GM21367 (cell line): Measurements from ENCODE around the gene CGREF1.
"Not testable (repeated sequence)": the region's sequence is repeated elsewhere in the genome, so short reads cannot be mapped to it uniquely, and the experiment has no call there.

Experiments used
- ATAC-seq: cut with Tn5 transposase; IDR thresholded peaks from one replicate; pipeline ENCODE4 v1.9.1; 2021; ENCODE audit not compliant: unreplicated experiment

CGREF1 gene

DNA sequence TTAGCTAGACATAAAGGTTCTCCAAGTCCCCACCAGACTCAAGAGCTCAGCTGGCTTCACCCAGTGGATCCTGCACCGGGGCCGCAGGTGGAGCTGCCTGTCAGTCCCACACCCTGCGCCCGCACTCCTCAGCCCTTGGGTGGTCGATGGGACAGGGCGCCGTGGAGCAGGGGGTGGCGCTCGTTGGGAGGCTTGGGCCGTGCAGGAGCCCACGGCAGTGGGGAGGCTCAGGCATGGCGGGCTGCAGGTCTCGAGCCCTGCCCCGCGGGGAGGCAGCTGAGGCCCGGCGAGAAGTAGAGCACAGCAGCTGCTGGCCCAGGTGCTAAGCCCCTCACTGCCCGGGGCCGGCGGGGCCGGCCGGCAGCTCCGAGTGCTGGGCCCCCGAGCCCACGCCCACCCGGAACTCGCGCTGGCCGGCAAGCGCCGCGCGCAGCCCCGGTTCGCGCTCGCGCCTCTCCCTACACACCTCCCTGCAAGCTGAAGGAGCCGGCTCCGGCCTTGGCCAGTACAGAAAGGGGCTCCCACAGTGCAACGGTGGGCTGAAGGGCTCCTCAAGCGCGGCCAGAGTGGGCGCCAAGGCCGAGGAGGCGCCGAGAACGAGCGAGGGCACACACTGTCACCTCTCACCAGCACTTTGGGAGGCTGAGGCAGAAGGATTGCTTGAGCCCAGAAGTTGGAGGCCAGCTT lies 7.4 kb downstream of the CGREF1 start:
- ATAC-seq = not testable (repeated sequence)

DNA sequence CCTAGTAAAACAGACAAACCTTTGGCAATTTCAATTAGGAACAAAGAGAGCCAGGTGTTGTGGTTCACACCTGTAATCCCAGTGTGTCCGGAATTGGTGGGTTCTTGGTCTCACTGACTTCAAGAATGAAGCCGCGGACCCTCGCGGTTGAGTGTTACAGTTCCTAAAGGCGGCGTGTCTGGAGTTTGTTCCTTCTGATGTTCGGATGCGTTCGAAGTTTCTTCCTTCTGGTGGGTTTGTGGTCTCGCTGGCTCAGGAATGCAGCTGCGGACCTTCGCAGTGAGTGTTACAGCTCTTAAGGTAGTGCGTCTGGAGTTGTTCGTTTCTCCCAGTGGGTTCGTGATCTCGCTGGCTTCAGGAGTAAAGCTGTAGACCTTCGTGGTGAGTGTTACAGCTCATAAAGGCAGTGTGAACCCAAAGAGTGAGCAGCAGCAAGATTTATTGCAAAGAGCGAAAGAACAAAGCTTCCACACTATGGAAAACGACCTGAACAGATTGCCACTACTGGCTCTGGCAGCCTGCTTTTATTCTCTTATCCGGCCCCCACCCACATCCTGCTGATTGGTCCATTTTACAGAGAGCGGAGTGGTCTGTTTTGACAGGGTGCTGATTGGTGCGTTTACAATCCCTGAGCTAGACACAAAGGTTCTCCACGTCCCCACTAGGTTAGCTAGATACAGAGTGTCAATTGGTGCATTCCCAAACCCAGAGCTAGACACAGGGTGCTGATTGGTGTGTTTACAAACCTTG lies 8.2 kb downstream of the CGREF1 start:
- ATAC-seq = not testable (repeated sequence)

DNA sequence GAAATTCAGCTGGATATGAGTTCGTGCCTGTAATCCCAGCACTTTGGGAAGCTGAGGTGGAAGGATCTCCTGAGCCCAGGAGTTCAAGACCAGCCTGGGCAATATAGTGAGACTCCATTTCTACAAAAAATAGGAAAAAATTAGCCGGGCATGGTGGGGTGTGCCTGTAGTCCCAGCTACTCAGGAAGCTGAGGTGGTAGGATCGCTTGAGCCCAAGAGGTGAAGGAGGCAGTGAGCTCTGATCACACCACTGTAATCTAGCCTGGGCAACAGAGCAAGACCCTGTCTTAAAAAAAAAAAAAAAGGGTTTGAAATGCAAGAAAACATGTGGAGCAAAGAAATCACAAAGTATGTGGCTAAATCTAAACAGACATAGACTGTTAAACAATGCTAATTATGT lies 9.8 kb downstream of the CGREF1 start:
- ATAC-seq = no peak

DNA sequence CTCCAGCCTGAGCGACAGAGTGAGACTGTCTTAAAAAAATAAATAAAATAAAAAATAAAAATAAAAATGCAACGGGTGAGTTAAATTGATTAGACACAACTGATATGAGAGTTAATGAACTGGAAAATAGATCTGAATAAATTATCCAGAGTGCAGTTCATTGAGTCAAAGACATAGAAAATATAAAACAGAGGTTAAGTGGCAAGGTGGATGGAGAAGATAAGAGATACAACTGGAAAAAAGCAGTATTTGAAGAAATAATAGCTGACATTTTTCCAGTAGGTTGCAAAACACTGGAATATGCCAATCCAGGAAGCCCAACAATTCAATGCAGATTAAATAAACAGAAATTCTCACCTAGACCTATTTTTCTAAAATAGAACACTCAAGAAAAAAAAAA lies 10.7 kb downstream of the CGREF1 start:
- no peak for ATAC-seq

DNA sequence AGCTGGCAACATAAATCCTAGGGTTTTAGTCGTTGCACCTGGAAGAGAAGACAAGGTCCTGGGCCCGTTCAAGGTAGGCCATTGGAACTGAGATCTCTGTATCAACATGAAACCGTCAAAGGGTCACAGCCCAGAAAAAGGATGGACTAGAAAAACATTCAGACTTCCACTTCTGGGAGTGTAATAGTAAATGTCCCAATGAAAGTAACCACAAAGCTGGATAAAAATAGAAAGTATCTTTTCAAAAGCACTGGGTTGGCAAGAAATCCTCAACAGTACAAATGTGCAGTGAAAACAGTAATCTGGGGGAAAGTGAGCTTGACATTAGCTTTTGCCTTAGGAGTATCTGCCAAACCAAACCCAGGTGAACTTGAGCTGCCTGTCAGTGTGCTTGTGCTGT lies 12.9 kb downstream of the CGREF1 start:
- no peak for ATAC-seq

DNA sequence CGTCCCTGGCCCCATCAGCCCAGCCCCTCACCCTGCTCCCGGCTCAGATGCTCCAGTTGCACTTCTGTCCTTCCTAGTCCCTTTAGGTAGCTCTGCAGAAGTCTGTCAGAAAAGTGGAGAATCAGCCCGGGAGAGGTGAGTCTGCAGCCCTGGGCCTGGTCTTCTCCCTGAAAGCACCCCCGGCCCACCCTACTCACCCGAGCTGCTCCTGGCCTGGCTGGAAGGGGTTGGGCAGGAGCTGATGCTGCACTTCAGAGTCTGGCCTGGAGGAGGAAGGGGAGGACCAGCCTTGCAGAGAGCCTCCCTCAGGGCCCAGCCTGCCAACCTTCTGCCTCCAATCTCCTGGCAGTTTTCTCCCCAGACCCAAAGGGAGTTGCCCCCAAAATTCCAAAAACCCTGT lies 16.6 kb downstream of the CGREF1 start:
- ATAC-seq = no peak

DNA sequence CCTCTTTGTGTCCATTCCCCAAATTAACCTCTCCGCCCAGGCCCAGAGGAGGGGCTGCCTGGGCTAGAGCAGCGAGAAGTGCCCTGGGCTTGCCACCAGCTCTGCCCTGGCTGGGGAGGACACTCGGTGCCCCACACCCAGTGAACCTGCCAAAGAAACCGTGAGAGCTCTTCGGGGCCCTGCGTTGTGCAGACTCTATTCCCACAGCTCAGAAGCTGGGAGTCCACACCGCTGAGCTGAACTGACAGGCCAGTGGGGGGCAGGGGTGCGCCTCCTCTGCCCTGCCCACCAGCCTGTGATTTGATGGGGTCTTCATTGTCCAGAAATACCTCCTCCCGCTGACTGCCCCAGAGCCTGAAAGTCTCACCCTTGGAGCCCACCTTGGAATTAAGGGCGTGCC lies 18.9 kb downstream of the CGREF1 start:
- ATAC-seq = no peak

DNA sequence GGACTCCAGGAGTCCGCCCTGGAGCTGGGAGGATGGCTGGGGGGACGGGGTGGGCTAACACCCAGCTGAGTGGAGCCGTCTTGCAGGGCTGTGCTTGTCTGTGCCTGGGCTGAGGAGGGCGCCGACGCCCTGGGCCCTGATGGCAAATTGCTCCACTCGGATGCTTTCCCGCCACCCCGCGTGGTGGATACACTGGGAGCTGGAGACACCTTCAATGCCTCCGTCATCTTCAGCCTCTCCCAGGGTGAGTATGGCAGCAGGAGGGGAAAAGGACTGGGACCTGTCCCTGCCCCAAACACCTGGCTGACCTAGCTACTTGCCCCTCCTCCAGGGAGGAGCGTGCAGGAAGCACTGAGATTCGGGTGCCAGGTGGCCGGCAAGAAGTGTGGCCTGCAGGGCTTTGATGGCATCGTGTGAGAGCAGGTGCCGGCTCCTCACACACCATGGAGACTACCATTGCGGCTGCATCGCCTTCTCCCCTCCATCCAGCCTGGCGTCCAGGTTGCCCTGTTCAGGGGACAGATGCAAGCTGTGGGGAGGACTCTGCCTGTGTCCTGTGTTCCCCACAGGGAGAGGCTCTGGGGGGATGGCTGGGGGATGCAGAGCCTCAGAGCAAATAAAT lies 19.5 kb downstream of the CGREF1 start:
- no peak for ATAC-seq

DNA sequence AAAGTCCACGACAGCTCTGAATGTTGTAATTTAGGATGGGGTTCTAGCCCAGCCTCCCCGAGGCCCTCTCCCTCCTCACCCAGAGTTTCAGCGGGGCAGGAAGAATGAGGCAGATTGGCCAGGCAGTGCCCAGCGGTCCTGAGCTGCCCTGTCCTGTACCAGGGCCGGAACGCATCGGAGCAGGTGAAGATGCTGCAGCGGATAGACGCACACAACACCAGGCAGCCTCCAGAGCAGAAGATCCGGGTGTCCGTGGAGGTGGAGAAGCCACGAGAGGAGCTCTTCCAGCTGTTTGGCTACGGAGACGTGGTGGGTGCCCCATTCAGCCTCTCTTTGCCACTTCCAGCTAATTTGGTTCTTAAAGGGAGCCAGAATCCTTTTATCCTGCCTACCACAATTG lies 21.6 kb downstream of the CGREF1 start:
- ATAC-seq = no peak

DNA sequence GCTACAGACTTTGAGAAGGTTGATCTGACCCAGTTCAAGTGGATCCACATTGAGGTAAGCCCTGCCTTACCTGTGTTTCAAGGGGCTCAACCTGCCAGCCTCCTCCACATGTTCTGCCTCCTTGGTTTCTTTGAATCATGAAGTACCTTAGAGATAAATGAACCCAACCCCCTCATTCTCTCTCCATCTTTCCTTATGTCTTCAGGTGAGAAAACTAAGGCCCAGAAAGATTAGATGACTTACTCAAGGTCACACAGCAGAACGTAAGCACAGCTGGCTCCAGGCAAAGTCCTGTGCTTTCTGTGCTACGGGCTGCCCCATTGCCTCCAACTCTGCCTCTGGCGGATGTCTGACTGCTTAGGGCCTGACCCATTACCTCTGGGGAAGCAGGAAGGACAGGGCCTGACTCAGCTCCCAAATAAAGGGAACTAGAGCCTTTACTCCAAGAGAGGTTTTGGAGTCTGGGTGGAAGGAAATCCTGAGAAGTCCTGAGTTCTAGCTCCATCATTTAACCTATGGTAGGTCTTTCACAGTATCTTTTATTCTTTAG lies 22.1 kb downstream of the CGREF1 start:
- ATAC-seq = no peak

DNA sequence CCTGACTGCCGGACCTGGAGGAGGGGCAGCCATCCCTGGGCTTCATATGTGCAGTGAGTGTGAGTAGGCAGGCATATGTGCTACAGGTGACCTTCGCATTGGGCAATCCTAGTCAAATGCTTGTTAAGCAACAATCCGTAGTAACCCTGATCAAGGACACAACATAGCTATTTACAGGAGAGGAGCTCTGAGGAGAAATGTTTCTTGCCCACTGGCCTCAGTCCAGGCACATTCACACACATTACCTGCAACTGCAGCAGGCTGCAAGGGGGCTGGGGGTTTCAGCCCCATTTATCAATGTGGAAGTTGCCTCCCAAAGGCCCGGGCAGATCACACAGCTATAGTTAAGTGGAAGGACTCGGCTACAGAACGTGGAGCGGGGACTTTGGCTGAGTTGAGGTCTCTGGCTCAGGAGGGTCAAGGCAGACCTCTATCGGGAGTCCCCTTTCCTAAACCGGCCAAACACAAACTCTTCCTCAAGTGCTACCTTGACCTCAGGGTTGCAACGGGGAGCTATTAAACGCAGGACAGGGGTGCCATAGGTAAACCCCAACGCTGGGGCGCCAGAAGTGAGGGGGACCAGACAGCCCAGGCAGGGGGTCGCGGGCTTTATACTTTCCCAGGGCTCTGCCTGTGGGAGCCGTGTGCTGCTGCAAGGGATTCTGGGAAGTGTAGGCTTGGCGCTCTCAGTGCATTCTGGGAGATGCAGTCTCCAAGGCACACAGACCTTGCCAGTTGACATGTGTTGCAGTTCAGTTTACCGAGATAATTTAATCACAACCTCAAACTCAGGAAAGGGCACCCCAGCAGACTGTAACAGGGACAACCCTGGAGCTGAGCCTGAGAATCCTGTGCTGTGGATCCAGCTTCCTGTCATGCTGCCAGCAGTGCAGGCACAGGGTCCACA lies 22.9 kb downstream of the CGREF1 start:
- ATAC-seq = no peak

DNA sequence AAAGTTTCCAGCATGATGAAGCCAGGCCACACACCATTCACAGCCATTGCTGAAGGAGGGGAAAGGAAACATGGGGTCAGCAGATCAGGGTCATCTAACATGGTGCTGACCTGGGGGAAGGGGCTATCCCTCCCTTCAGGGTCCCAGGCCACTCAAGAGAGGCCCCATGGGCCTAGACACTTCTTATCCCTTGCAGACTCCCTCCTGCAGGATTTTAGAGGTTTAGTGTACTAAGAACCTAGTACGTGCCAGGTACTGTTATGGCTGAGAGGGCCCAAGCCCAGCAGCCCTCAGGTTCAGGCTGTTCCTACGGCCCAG lies 23.5 kb downstream of the CGREF1 start:
- no peak for ATAC-seq

DNA sequence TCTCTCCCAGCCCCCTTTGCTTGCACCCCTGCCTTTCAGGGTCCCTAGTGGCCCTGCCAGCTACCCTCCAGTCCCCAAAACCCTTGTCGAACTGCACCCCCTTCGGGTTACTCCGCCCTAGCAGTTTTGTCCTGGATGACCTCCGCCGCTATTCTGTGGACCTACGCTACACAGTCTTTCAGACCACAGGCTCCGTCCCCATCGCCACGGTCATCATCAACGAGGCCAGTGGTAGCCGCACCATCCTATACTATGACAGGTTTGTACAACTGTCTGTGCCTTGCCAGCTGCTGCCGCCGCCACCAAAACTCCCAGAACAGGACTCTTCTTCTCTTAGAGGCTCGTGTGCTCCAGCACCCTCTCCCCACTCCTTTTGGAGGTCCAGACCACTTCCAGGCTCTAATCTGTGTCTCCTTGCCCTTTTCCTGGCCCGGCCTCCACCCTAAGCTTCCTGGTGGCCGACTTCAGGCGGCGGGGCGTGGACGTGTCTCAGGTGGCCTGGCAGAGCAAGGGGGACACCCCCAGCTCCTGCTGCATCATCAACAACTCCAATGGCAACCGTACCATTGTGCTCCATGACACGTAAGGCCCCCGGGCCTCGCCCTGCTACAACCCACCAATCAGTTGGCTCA lies 24.5 kb downstream of the CGREF1 start:
- no peak for ATAC-seq

DNA sequence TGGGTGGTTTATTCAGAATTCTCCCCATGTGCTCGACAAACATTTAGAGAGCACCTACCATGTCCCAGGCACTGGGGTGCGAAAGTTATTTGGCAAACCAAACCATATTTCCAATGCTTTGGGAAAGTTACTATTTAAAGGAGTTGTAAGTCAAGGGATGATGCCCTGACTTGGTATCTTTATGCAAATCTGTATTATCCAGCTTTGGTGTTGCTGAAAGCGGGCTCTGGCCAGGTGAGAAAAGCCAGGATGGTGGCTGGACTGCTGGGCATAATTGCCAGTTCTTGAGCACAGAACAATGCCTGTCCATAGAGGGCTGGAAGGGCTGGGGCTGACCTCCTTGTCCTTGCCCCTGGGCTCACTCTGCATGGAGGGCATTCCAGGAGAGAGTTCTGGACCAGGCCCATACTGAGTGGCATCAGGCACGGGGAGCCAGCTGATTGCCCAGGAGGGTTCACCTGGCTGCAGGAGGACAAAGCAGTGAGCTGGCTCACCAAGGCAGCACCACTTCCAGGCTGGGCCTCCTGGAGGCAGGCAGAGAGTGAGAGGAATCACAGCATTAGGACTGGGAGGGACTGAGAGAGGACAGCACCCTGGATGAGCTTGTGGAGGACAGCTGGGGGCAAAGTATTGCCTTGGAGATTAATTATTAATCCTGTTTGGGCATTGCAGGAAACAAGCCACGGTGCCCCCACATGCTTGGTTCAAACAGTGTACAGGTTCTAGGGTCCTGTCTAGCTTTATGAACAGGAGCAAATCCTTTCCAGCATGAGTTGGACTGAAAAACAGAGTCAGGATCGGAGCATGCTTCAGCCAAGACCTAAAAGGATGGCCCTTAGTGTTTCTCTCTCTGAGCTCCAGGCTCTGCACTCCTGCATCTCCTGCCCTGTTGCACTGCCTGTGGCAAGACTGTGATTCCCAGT lies 25.2 kb downstream of the CGREF1 start:
- no peak for ATAC-seq

DNA sequence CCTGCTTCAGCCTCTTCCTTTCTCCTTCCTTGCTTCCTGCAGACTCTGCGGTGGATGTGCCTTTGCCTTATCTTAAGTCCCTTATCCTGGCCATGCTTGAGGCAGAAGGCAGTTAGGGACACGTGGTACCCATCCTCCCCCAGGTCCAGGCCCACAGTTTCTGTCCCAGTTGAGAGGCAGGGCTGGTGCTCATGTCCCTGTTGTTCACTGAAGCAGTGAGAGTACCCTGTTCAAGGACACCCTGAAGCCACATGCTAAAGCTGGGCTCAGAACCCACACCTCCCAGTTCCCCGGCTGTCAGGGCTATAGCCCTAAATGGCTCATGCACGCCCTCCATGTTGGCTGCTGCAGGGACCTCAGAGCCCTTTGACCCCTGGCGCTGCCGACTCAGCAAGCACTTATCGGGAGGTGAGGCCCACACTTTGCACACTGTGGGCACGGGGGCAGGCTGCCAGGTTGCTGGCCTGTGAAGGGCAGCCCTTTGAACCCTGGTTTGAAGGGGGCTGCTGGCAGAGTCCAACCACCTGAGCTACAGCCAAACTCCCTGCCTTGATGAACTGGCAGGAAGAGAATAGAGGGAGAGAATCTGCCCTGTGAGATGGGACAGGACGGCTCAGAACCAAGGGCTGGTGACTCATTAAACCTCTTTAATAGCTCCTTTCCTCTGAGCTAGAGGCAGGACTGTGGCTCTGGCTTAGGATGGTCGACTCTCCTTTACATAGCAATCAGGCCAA lies 26.1 kb downstream of the CGREF1 start:
- ATAC-seq = no peak

DNA sequence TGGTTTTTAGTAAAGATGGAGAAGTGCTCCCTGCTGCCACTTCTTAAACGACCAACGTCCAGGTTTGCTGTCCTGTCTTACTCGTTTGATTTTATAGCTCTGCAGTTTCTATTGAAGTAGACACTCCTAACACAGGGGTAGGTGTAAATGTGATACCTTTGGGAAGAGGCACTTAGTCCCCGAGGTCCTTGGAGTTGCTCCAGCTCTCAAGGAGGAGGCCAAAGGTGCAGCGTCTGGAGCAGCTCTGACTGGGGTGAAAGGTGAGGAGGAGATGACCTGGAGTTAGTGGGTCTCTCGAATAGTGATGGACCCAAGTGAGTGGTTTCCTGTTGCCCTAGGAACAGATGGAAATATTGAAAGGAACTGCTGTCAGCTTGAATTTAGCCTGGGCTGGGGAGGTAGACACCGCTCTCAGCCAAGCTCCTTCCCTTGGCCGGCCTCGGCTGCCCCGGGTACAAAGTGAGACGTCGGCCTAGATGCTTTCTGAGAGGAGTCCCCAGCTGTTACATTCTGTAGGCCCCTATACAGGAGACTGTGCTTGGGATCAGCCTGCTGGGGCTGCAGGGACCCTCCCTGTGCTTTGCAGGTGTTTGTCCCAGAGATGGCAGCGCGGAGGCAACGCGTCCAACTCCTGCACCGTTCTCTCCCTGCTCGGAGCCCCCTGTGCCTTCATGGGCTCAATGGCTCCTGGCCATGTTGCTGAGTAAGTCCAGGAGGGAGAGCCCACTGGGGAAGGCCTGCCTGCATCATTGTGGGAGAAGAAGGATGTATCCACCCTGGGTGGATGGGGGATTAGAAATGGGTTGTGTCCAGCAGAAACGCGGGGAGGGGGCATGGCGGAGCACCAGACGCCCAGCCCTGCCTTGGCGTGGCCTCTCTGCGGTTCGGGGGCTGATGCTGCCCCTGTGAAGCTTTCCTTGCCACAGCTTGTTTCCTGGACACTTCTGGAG lies 26.9 kb downstream of the CGREF1 start:
- ATAC-seq = no peak

DNA sequence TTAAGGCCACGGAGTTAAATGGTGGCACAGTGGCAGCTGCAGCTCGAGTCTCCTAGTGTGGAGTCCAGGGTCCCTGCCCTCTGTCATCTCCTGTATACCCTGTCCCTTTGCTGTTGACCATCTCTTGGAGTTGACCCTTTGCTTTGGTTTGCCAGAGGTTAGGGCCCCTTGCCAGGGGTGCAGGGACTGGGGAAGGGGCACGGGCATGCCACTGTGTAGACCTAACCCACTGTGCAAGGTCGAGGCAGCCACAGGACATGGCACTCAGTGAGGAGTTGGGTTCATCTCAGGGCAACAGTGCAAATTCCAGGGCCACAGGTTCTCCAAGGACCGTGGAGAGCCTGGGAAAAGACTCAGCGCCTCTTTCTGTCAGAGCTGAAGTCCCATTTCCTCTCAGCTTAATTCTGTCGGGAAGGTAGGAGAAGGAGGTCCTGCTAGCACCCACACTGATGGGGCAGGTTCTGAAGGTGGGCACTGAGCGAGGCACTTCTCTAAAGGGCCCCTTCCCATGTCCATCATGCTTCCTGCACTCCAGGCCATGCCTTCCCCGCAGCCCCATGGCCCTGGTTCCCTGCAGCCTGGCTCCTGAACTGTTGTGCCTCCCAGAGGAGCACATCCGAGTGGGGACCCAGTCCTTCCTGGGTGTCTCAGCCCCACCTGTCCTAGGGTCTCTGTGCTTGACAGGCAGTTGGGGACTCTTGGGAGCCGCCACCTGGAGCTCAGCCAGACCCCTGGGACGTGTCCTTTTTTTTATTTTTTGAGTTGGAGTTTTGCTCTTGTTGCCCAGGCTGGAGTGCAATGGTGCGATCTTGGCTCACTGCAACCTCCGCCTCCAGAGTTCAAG lies 29.6 kb downstream of the CGREF1 start:
- ATAC-seq = no peak
